GM18868 (cell line): Measurements from ENCODE around the gene DYSF.
"Not testable (repeated sequence)": the region's sequence is repeated elsewhere in the genome, so short reads cannot be mapped to it uniquely, and the experiment has no call there.

Experiments
- ATAC-seq: cut with Tn5 transposase; IDR thresholded peaks from one replicate; pipeline ENCODE4 v1.9.1; 2021; ENCODE audit warnings: mild to moderate bottlenecking, moderate library complexity; ENCODE audit not compliant: unreplicated experiment

The DYSF gene

DNA sequence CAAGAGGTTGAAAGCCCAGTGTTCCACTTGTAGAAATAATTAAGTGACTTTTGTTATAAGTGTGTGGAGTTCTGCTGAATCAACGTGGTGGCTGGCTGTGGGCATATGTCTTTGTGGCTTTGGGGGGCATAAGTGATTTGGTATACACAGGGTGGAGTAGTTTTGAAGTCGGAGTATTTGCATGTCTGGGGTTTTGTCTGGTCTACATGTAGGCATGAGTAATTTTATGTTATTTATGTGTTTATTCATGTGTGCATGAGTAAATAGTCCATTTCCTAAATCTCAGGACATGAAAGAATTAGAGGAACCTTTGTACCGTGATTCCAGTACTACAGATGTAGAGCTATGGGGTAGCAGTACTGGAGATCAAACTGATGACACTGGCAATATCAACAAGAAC is 179.7 kb downstream of the DYSF start:
- ATAC-seq = no peak

DNA sequence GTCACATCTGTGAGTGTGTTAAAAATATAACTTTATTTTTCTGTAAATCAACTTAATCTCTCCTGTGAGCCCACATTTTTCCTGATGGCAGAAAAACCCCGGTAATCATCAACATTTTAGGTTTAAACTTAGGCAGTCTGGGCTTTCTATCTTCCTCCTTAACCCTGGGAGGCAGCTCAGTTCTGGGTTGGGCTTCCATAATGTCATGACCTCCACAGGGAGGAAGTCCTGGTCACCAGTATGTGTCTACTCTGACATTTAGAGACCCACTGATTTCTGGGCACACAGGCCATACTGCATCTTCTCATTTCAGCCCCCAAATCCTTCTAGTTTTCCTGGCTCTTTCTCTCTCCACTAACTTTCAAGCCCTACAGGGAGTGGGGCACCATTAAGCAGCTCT is 181.2 kb downstream of the DYSF start:
- no peak for ATAC-seq

DNA sequence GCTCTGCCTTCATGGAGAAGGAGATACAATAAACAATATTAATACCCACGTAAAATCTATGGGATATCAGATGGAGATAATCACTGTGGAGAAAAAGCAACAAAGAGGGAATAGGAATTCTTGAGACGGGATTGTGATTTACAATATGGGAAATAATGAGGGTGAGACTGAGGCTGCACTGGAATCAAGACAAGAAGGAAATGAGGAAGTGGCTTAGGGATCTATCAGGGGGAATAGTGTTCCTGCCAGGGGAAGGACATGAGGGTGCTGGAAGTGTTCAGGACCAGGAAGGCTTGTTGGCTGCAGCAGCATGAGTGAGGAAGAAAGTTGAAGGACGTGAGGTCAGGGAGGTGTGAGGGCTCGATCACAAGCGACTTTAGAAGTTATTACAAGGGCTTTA is 182.4 kb downstream of the DYSF start:
- ATAC-seq = no peak

DNA sequence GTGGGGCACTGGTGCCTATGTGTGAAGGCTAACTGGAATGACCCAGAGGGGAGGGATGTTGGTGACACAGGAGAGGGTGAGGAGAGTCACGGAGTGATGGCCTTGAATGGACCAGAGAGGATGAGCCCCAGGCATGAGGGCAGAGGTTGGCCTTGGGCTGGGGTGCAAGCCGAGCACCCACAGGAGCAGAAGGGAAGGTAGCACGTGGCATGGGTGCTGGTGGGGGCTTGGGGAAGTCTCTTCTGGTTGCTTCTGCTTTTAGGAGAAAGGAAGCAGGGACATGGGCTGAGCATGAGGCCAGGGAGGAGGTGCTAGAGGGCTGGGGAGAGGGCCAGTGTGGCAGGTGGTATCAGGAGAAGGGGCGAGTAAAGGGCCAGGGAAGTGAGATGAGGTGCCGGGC is 183.8 kb downstream of the DYSF start:
- ATAC-seq = no peak

DNA sequence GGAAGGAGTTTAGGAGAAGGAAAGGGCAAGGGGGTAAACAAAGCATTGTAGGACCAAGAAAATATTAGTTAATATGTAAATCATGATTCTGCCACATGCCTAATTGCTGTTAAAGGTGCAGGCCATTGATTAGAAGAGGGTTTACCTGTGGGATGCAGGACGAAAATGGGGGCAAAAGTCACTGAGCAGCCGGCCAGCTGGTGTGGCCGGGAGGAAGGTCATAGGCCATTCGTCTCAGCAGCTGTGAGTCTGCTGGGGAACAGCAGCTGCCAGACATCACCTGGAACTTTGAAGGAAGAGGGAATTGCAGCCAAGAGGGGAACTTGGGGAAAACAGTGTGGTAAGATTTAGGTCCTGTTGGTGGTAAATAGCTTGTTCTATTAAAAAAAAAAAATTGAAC is 184.4 kb downstream of the DYSF start:
- ATAC-seq = no peak

DNA sequence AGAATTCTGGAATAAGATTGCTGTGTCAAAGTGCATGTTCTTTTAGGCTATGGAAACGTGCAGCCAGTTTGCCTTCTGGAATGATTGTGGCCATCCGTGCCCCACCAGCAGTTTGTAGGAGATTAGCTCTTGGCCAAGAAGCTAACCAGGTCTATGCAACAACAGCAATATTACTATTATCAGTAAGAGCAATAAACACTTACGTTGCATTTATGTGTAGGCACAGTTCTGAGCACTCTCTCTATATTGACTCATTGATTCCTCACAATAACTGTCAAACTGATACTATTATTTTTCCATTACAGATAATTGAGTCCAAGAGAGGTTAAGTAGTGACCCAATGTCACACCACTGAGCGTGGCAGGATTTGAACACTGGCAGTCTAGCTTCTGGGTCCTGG is 186.4 kb downstream of the DYSF start:
- no peak for ATAC-seq

DNA sequence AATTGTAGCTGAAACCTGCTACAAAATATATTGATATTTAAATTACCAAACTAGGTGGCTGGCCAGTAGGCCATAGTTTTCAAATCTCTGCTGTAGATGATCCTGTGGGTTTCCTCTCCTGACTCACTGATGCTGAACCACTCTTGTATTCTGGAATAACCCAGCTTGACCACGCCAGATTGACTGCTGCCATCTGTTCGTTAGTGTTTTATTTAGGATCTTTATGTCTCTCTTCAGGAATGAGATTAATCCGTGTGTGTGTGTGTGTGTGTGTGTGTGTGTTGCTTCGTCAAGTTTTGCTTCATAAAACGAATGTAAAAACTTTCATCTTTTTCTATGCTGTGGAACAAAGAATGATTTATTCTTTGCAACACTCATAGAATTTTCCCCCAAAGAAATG is 187.1 kb downstream of the DYSF start:
- ATAC-seq = no peak

DNA sequence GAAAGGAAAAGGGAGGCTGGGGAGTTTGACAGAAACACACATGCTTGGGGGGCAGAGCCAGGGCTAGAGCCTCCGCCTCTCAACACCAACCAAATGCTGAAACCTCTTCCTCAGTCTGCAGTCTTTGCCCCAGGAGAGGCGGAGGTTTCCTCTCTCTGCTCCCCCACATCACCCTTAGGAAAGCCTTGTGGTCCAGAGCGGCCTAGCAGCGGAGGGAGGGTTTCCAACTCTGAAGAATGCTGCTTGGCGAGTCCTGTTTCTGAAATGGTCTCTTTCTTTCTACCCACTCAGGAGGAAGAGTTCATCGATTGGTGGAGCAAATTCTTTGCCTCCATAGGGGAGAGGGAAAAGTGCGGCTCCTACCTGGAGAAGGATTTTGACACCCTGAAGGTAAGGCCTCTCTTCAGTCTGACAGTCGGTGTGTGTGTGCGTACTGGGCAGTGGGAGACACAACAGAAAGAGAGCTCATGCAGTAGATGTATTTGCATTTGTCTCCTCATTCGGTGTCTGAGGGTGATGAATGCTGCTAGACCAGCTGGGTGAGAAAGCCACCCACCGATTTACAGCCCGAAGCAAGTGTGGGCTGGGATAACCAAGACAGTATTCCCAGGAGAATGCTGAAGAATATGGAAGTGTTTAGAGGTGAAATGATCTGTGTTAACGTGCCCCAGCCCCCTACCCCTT is 190.5 kb downstream of the DYSF start:
- no peak for ATAC-seq

DNA sequence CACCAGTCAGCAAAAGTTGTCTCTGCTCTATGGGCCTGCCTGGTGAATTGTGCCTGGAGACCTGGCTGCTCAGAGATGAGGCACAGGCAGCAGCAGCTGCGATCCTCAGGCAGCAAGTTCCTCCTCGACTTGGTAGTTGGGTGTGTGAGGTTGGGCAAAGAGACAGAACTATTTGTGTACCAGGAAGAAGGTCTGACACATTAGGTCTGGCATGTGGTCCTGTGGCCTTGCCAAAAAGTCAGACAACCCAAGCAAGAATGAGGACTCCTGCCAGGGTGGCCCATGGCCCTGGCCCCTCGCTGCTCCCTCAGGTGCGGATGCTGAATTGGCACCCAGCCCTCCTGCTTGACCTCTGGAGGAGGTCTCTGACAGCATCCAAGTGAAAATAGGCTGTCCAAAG is 192.7 kb downstream of the DYSF start:
- no peak for ATAC-seq

DNA sequence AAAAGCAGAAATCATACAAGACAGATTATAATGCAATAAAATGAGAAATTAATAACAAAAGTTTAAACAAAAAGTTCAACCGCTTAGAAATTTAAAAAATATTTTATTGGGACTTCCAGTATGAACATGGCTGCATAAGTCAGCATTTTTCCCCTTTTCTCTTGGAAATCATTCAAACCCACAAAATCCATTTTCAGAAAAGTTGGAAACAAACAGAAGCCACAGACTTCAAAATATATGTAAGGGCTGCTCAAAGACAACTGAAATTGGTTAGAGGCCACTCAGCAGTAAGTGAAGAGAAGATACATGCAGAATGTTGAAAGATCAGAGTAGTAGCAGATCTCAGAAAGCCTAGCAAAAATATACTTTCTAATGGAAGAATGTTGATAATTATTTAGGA is 194.0 kb downstream of the DYSF start:
- no peak for ATAC-seq

DNA sequence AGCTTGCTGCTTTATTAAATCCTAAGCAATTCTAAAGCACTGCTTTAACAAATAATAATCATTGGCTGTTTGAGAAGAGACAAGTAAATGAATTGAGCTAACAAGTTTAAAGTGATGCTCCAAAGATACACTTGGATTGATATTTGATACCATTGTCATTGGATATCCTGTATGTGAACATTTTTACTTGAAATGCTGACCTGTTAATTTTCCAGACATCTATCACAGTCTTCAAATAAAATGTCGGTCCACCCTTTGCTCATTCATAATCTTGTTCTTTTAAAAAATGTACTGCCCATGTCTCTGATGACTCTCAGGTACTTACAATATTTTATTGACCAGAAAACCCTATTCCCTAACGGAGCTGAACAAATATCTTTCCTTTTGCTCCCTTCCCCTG is 202.1 kb downstream of the DYSF start:
- no peak for ATAC-seq

DNA sequence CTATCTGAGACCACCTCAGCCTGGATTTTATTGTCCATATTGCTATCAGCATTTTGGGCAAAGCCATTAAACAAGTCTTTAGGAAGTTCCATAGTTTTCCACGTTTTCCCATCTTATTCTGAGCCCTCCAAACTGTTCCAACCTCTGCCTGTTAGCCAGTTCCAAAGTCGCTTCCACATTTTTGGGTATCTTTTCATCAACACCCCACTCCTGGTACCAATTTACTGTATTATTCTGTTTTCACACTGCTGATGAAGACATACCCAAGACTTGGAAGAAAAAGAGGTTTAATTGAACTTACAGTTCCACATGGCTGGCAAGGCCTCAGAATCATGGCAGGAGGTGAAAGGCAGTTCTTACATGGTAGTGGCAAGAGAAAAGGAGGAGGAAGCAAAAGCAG is 204.9 kb downstream of the DYSF start:
- ATAC-seq = not testable (repeated sequence)

DNA sequence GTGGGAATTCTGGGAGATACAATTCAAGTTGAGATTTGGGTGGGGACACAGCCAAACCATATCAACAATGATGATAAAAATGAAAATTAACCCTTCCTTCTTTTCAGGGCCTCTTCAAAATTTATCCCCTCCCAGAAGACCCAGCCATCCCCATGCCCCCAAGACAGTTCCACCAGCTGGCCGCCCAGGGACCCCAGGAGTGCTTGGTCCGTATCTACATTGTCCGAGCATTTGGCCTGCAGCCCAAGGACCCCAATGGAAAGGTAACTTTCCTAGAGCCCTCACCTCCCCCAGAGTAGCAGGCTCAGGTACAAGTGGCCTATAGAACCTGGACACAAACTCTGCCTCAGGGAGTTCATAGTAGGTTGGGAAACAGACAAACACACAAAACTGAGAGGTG is 205.4 kb downstream of the DYSF start:
- ATAC-seq = no peak

DNA sequence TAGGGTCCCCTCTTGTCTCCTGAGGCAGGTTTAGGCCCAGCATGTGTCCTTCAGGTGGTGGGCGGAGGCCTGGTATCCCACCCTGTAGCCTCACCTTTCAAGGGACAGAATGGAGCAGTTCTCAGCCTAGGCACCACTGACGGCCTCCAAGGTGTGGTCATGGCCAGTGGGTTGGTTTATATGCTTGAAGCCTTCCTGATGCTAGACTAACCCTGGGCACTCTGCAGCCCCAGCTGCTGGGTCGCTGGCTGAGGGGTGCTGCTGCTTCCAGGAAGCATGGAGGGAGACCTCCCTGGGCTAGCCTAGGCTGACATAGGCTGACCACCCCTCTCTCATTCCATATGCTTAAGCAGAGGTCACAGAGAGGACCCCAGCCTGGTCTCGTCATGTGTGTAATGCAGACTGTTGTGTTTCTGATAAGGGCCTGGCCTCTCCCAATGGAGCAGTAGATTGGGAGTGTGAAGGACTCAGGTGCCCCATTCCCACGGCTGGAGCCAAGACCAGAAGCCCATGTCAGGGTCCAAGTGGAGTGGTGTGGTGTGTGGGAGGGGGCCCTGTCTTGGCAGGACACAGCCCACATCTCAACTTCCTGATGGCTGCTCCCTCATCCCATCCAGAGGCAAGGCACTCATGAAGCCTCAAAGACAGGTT is 206.6 kb downstream of the DYSF start:
- no peak for ATAC-seq

DNA sequence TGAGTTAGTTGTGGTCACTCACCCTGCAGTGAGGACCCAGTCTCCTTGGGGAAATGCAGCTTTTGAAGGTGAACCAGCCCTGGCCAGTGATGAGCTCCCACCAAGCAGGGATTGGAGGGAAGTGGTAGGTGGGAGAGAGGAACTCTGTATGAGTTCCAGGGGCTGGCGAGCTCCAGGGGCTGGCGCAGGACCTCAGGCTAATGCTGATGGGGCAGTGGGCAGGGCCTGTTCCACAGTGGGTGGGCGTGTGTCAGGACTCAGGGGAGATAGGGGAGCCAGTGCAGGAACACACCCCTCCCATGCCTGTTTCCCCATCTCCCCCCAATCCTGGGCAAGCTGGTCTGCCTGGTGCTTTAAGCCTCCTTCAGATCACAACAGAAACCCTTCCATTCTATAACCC is 208.4 kb downstream of the DYSF start:
- ATAC-seq = no peak

DNA sequence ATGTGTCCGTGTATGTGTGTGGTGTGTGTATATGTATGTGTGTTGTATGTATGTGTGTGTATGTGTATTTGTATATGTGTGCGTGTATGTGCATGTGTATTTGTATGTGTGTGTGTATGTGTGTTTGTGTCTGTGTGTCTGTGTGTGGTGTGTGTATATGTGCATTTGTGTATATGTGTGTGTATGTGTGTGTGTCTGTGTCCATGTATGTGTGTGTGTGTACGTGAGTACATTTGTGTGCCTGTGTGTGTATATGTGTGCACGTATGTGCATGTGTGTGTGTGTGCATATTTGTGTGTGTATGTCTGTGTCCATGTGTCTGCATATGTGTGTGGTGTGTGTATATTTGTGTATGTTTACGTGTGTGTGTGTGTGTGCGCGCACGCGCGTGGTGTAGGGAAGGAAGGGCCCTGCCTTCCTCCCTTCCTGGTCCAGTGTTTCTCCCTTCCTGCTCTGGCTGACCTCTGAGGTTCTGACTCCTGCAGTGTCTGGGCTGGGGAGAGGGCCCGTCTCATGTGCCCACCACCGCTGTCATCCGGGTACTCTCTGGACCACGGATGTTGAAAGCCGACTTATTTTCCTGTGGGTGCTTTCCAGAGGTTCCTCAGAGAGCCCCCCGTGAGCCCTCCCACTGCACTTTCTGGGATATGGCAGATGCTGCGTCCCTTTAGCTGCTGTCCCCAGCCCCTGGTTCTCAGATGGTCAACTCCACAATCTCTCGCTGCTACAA is 209.5 kb downstream of the DYSF start:
- ATAC-seq = no peak

DNA sequence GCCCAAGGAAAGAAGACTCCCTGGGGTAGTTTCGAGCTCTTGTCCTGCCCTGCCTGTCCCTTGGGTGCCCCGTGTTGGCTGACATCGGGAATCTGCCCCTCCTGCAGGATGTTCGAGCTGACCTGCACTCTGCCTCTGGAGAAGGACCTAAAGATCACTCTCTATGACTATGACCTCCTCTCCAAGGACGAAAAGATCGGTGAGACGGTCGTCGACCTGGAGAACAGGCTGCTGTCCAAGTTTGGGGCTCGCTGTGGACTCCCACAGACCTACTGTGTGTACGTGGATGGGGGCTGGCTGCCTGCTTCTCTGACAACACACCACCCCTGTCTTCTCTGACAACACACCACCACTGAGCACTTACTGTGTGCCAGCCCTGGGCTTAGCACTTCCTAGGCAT is 210.8 kb downstream of the DYSF start:
- no peak for ATAC-seq

DNA sequence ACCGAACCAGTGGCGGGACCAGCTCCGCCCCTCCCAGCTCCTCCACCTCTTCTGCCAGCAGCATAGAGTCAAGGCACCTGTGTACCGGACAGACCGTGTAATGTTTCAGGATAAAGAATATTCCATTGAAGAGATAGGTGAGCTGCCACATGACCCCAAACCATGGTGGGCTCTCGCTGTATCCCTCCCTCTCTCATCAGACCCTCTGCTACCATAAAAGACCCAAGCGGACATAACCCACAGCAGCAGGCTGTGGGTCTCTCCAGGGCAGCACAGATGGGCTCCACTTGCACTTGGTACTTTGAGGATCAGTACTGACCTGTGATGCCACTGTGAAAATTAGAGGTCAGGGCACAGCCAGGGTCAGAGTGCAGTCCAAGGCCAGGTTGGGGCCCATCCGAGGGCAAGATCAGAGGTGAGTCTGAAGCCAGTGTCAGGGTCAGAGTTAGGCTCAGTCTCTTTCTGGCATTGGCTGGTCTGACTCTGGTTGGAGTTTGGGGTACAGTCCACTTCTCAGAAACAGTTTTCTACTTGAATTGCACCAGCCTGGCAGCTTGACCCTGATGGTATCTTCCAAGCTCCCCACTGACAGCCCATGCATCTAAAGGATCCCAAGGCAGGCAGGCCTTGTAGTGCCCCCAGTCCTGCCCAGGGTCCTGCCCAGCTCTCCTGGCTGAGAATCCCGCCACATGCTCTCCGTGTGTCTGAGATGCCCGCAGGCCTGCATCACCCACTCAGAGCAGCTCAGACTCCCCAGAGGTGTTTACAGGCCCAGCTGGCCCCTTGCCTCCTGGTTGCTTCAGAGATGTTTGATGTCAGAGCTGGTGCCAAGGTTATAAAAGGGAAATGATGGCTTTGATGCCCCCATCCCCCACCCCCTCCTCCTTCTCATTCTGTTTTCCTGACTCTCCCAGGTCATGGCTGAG is 212.1 kb downstream of the DYSF start:
- no peak for ATAC-seq

DNA sequence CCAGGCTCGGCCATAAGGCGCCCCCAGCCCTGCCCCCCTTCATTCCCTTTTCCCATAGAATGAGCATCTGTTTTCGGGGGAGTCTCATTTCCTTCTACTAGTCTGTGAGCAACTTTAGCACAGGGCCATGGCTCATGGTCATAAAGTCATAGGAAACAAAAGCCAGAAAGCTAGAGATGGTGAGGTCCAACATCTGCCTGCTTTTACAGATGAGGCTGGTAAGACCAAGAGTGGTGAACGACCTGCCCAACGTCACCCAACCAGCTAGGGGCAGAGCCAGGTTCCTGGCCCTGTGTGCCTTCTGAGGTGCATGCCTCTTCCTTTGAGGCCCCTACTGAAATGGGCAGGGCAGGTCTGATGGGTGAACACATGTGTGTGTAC is 212.7 kb downstream of the DYSF start:
- ATAC-seq = no peak

DNA sequence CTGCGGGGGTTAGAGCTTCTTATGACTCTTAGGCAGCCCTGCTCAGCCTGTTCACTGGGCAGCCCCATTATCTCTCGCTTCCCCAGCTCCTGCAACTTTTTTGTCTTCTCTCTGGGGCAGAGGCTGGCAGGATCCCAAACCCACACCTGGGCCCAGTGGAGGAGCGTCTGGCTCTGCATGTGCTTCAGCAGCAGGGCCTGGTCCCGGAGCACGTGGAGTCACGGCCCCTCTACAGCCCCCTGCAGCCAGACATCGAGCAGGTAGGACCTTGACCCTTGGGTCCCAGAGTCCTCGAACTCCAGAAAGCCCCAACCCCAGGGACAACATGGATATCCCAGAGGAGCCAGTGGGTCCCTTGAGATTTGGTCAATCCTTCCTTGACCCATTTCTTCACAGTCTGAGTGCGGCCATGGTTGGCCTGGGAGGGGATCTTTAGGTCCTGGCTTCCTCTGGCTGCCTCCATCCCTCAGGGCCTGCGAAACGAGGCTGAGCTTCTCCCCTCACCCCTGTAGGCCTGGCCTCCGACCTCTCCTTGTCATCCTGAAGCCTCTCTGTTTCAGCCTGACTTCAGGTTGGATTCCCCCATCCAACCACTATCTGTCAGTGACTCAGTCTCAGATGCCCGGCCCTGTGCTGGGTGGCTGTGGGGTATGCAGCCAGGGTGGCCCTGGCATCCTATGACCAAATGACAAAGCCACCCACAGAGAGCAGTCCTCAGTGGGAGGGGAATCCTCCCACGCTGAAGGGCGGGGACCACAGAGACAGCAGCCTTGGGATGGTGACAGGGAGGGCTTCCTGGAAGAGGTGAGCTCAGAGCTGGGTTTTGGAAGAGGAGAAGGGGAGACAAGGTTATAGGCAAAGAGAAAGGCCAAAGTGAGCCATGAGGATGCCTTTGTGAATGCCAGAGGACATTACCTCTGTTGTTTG is 214.2 kb downstream of the DYSF start:
- ATAC-seq = no peak
